ENCODE data around the gene RAB40C. TPM values are rescaled to one million over a fixed set of nuclear protein-coding genes. Genes with fewer than 3 reads are reported as not detected.

Gene RAB40C
- total RNA-seq, 1 experiment from 2014 or later: 30.7 TPM

DNA sequence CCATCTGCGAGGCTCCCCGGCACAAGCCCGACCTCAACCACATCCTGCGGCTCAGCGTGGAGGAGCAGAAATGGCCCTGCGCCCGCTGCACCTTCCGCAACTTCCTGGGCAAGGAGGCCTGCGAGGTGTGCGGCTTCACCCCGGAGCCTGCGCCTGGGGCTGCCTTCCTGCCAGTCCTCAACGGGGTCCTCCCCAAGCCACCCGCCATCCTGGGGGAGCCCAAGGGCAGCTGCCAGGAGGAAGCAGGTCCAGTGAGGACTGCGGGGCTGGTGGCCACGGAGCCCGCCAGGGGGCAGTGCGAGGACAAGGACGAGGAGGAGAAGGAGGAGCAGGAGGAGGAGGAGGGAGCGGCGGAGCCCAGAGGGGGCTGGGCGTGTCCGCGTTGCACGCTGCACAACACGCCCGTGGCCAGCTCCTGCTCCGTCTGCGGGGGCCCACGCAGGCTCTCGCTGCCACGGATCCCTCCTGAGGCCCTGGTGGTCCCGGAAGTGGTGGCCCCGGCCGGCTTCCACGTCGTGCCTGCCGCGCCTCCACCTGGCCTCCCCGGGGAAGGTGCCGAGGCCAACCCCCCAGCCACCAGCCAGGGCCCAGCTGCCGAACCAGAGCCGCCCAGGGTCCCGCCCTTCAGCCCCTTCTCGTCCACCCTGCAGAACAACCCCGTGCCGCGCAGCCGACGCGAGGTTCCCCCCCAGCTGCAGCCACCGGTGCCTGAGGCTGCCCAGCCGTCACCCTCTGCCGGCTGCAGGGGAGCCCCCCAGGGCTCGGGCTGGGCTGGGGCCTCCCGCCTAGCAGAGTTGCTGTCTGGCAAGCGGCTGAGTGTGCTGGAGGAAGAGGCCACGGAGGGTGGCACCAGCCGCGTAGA is 42.7 kb upstream of the RAB40C start:
- no peak overlapping the region for H3K4me3 ChIP-seq (ENCODE audit: low read depth in 2 of 2, low read length in 2 of 2)
- no peak for DNase-seq (ENCODE audit: low read depth, low spot score)
- no peak overlapping the region for H3K27ac ChIP-seq (ENCODE audit: low read length)
- POLR2A ChIA-PET: no interaction called here
- in situ Hi-C loops (cut with HindIII; ENCODE audit: low pct_unique_long_range_greater_than_20kb, low sequenced_read_pairs): no loop called here
- H3K27me3 ChIP-seq (ENCODE audit: control insufficient read depth, insufficient read depth, low read length): no peaks in the 10 kb centered on the region
- peak; percentile 77 for ATAC-seq
- H3K36me3 ChIP-seq (ENCODE audit: control insufficient read depth, insufficient read depth, low read length): no peaks in the 10 kb centered on the region
- H3K4me1 ChIP-seq (ENCODE audit: control insufficient read depth, insufficient read depth, low read length): 0 out of 2 replicates have a peak, but pooled peaks cover 2% of the 10 kb centered on the region
- no peak for TF ChIP-seq SIN3A (IDR thresholded peaks at IDR 0.05; ENCODE audit: borderline replicate concordance, insufficient read depth, low read depth, low read length)
- TF ChIP-seq, protein P1, sequence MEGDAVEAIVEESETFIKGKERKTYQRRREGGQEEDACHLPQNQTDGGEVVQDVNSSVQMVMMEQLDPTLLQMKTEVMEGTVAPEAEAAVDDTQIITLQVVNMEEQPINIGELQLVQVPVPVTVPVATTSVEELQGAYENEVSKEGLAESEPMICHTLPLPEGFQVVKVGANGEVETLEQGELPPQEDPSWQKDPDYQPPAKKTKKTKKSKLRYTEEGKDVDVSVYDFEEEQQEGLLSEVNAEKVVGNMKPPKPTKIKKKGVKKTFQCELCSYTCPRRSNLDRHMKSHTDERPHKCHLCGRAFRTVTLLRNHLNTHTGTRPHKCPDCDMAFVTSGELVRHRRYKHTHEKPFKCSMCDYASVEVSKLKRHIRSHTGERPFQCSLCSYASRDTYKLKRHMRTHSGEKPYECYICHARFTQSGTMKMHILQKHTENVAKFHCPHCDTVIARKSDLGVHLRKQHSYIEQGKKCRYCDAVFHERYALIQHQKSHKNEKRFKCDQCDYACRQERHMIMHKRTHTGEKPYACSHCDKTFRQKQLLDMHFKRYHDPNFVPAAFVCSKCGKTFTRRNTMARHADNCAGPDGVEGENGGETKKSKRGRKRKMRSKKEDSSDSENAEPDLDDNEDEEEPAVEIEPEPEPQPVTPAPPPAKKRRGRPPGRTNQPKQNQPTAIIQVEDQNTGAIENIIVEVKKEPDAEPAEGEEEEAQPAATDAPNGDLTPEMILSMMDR (IDR thresholded peaks at IDR 0.05): peak; percentile 83
- intact Hi-C loops (cut with micrococcal nuclease; ENCODE audit: unreplicated experiment): no loop called here
- no TSS peak for BruUV-seq (replicated peaks)
- H3K9me3 ChIP-seq (ENCODE audit: control insufficient read depth, insufficient read depth, low read depth, low read length): no peaks in the 10 kb centered on the region
- CTCF ChIA-PET: no interaction called here

DNA sequence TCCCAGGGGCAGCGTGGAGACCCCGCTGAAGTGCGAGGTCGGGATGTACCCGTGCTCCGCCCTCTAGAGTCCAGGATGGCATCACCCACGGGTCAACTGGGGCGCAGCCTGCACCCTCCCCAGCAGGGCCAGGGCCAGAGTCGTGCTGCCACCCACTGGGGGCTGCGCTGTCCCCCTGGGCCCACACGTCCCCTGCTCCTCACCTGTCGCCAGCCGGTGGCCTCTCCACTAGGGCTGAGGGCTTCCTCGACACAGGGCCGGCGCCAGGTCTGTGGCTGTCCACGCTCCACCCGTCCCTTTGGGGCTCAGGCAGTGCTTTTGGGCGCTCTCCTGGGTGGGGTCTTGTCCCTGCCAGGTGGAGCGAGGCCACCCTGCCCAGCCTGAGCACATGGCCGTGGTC is 41.3 kb upstream of the RAB40C start:
- H3K4me1 ChIP-seq (ENCODE audit: control insufficient read depth, insufficient read depth, low read length): no peaks in the 10 kb centered on the region
- ATAC-seq (no peak), DNase-seq (ENCODE audit: low read depth, low spot score) (no peak)
- POLR2A ChIA-PET: no interaction called here
- BruUV-seq (replicated peaks): no TSS peak
- H3K27ac ChIP-seq (ENCODE audit: low read length): no peak overlapping the region
- H3K4me3 ChIP-seq (ENCODE audit: low read depth in 2 of 2, low read length in 2 of 2): no peak overlapping the region
- no peaks in the 10 kb centered on the region for H3K9me3 ChIP-seq (ENCODE audit: control insufficient read depth, insufficient read depth, low read depth, low read length)
- CTCF ChIA-PET: no interaction called here
- no peaks in the 10 kb centered on the region for H3K27me3 ChIP-seq (ENCODE audit: control insufficient read depth, insufficient read depth, low read length)
- in situ Hi-C loops (cut with HindIII; ENCODE audit: low pct_unique_long_range_greater_than_20kb, low sequenced_read_pairs): no loop called here
- no peaks in the 10 kb centered on the region for H3K36me3 ChIP-seq (ENCODE audit: control insufficient read depth, insufficient read depth, low read length)
- intact Hi-C loops (cut with micrococcal nuclease; ENCODE audit: unreplicated experiment): no loop called here
- TF ChIP-seq SIN3A (IDR thresholded peaks at IDR 0.05; ENCODE audit: borderline replicate concordance, insufficient read depth, low read depth, low read length): no peak
- TF ChIP-seq, protein P2, sequence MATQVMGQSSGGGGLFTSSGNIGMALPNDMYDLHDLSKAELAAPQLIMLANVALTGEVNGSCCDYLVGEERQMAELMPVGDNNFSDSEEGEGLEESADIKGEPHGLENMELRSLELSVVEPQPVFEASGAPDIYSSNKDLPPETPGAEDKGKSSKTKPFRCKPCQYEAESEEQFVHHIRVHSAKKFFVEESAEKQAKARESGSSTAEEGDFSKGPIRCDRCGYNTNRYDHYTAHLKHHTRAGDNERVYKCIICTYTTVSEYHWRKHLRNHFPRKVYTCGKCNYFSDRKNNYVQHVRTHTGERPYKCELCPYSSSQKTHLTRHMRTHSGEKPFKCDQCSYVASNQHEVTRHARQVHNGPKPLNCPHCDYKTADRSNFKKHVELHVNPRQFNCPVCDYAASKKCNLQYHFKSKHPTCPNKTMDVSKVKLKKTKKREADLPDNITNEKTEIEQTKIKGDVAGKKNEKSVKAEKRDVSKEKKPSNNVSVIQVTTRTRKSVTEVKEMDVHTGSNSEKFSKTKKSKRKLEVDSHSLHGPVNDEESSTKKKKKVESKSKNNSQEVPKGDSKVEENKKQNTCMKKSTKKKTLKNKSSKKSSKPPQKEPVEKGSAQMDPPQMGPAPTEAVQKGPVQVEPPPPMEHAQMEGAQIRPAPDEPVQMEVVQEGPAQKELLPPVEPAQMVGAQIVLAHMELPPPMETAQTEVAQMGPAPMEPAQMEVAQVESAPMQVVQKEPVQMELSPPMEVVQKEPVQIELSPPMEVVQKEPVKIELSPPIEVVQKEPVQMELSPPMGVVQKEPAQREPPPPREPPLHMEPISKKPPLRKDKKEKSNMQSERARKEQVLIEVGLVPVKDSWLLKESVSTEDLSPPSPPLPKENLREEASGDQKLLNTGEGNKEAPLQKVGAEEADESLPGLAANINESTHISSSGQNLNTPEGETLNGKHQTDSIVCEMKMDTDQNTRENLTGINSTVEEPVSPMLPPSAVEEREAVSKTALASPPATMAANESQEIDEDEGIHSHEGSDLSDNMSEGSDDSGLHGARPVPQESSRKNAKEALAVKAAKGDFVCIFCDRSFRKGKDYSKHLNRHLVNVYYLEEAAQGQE (IDR thresholded peaks at IDR 0.05; ENCODE audit: insufficient read depth in 1 of 2, low read depth in 2 of 2, low read length in 1 of 2): no peak
- no peak for TF ChIP-seq TCF7L2 (IDR thresholded peaks at IDR 0.05; ENCODE audit: low read depth, low read length)
- no peak for TF ChIP-seq POLR2AphosphoS5 (IDR thresholded peaks at IDR 0.05; ENCODE audit: low read depth, low read length)
- TF ChIP-seq, protein P1 (IDR thresholded peaks at IDR 0.05): no peak
